Activated naive CD8-positive, alpha-beta T cell treated with anti-CD3 and anti-CD28 coated beads, Interleukin-2, amount 10 ng/mL, durations not matched to agents 7 days and 5 days (primary cell): ENCODE measurements around the gene PCP4L1. TPM values are rescaled to one million over a fixed set of nuclear protein-coding genes. Genes with fewer than 3 reads are reported as not detected.
"Not testable (repeated sequence)": the region's sequence is repeated elsewhere in the genome, so short reads cannot be mapped to it uniquely, and the experiment has no call there.

Experiments used
- ATAC-seq: fragments of 150-1000 bp; cut with Tn5 transposase; one replicate; pipeline ENCODE4 v1.10.0; 2021; ENCODE audit warnings: low read depth, moderate library complexity
- POLR2A ChIA-PET: fragments of 350-600 bp; sonication (Branson Sonifier 250); formaldehyde crosslinking; loops from one replicate; lab custom pipeline; 2021; ENCODE audit warnings: antibody characterized with exemption; lab: Charles Lee
- DNase-seq: peaks from one replicate; pipeline ENCODE4 v3.0.0; 2021
- H3K27ac Mint-ChIP-seq: one replicate; pipeline ENCODE4 v1.8.0; 2022; ENCODE audit warnings: mild to moderate bottlenecking, mixed read lengths
- H3K27me3 Mint-ChIP-seq: one replicate; pipeline ENCODE4 v1.8.0; 2022; ENCODE audit warnings: mild to moderate bottlenecking, moderate library complexity, mixed read lengths
- H3K36me3 Mint-ChIP-seq: one replicate; pipeline ENCODE4 v1.8.0; 2021; ENCODE audit warnings: mild to moderate bottlenecking, mixed read lengths
- H3K4me1 Mint-ChIP-seq: one replicate; pipeline ENCODE4 v1.8.0; 2021; ENCODE audit warnings: mixed read lengths
- H3K4me3 Mint-ChIP-seq: one replicate; pipeline ENCODE4 v1.8.0; 2022; ENCODE audit warnings: mild to moderate bottlenecking, moderate library complexity, mixed read lengths
- H3K9me3 Mint-ChIP-seq: one replicate; pipeline ENCODE4 v1.8.0; 2021; ENCODE audit warnings: mixed read lengths
- total RNA-seq, 2 experiments: library from RNA; stranded (reverse); gene quantifications; one replicate each; pipeline ENCODE4 v1.2.3, GENCODE V29; 2021

PCP4L1 gene
- total RNA-seq, 2 experiments from 2014 or later, result 0.91 to 1.1 TPM

DNA sequence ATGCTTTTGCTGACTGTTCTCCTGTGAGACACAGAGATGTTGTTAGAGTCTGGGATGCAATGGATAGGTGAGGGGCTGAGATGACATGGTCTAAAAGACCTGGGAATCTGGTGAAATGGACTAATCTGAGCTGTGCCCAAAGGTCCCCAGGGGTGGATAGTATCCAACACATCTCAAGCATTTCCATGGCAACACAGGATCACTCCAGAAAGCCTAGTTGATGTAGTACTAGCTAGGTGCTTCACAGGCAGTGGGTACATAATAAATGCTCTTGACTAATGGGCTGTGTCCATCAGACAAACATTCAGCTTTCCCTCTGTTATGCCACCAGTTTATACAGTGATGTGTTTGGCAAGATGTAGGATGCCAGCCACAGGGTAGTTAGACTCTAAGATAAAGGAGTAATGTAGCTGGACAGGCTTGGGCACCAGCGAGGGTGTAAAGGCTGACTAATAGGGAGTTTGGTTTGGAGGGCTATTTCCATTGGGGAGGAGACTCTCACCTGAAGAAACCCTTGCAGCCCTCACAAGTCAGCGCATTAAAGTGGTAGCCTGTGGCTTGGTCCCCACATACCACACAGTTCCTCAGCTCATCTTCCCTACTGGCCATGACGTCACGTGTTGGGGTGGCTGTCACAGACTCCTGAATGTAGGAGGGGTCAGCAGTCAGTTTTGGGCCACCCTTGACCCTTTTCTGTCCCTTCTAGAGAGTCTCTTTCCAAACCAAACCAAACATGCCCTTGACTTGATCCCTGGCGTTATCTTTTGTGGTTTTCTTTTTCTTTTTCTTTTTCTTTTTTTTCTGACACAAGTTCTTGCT, 22.4 kb upstream of the PCP4L1 start:
- no peak for ATAC-seq

DNA sequence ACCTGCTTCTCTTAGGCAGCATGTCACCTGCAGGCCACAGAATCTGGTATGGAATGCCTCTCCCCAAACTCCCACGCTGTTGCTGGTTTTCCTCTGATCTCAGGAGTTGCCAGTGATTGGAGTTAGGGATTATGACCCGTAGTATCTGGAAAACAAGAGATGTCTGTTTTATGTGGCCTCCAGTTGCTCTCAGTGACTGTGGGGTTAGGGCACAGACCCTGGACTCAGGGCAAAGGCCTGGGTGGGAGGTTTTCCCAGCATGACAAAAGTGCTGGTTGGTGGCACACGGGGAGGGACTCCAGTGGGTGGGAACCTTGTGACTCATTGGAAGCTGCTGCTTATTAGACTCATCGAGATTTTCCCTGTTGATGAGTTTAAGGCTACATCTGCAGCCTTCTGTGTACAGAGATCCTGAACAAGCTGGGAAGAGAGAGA, 20.5 kb upstream of the PCP4L1 start, which contains the start of gene NR1I3:
TSS of gene NR1I3 (minus strand) at position 165 of the 435 bp plus-strand sequence. CDS start 1,638 bp downstream, outside the sequence.
- no peaks in the 10 kb centered on the region for H3K9me3 Mint-ChIP-seq
- peaks cover 9% of the 10 kb centered on the region for H3K27me3 Mint-ChIP-seq
- H3K27ac Mint-ChIP-seq, result no peak within 1 kb of the TSS
- no peaks in the 10 kb centered on the region for H3K4me1 Mint-ChIP-seq
- POLR2A ChIA-PET, result no interaction called here
- ATAC-seq (no peak), DNase-seq (no peak)
- H3K4me3 Mint-ChIP-seq, result no peak within 1 kb of the TSS
- no peaks in the 10 kb centered on the region for H3K36me3 Mint-ChIP-seq

More for the DNA sequence above, 22.4 kb upstream of the PCP4L1 start:
- Mint-ChIP-seq H3K9me3 (no peaks in the 10 kb centered on the region), H3K27me3 (peaks cover 7% of the 10 kb centered on the region), H3K4me1 (no peaks in the 10 kb centered on the region), H3K4me3 (no peak overlapping the region), H3K27ac (no peak overlapping the region), H3K36me3 (no peaks in the 10 kb centered on the region)
- no peak for DNase-seq
- POLR2A ChIA-PET, result interaction anchor here (0.6 kb wide), 2 partner anchors 11 to 145 kb away, joined by 5 to 6 read pairs; no protein-coding TSS in a partner anchor

DNA sequence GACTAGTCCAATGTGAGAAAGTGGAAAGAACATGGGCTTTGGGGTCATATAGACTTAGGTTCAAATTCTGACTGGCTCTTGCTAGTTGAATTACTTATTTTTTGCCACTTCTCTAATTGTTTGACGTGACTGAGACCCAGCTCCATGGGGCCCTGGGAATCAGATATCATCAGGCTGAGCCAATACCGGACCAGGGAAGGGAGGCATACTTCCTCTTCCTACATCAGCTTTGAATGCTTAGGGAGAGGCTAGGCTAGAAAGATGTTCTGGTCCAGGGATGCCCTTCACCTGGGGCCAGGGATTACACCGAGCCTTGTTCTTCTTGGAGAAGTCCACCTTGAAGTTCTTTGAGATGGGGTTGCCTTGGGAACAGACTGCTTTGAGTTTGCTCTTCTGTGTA, 16.9 kb upstream of the PCP4L1 start:
- H3K9me3 Mint-ChIP-seq, result no peaks in the 10 kb centered on the region
- no peak overlapping the region for H3K27ac Mint-ChIP-seq
- H3K27me3 Mint-ChIP-seq, result peaks cover 9% of the 10 kb centered on the region
- POLR2A ChIA-PET, result no interaction called here
- no peak overlapping the region for H3K4me3 Mint-ChIP-seq
- DNase-seq (no peak), ATAC-seq (no peak)
- no peaks in the 10 kb centered on the region for H3K36me3 Mint-ChIP-seq
- H3K4me1 Mint-ChIP-seq, result no peaks in the 10 kb centered on the region

DNA sequence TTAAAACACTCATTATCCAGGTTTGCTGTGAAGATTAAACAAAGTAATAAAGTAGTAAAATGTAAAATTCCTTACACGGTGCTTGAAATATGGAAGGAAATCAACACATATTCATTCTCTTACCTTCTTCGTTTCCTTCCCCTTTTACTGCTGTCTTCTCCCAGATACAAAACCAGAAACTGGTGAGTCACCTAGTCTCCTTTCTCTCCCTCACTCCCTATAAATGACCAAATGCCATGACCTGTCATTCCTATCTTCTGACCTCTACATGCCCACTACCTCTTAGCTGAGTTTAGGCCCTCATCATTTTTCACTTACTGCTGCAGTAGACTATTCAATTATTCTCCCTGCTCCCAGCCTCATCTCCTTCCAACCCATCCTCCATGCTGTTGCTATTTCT, 16.2 kb upstream of the PCP4L1 start:
- POLR2A ChIA-PET, result interaction anchor here (0.6 to 0.7 kb wide), 2 partner anchors 11 to 26 kb away, joined by 3 to 4 read pairs; no protein-coding TSS in a partner anchor
- DNase-seq (no peak), ATAC-seq (no peak)
- no peaks in the 10 kb centered on the region for H3K4me1 Mint-ChIP-seq
- H3K4me3 Mint-ChIP-seq, result no peak overlapping the region
- H3K9me3 Mint-ChIP-seq, result no peaks in the 10 kb centered on the region
- no peaks in the 10 kb centered on the region for H3K36me3 Mint-ChIP-seq
- no peak overlapping the region for H3K27ac Mint-ChIP-seq
- peaks cover 9% of the 10 kb centered on the region for H3K27me3 Mint-ChIP-seq

DNA sequence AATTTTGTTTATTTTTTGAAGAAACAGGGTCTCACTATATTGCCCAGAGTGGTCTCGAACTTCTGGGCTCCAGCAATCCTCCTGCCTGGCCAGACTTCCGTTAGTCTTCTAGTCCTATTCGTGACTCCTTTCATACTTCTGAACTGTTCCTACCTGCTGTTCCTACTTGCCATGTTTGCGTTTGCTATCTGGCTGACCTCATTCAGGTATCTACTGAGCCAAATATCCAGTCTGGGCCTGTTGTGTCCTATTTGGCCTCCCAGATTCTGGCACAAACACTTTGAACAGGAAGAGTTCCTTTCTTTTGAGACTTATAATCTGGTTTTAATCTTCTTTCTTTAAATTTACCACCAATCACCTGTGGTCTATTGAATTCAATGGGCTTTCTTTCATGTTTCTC, 13.7 kb upstream of the PCP4L1 start:
- Mint-ChIP-seq H3K9me3 (peaks cover 1% of the 10 kb centered on the region), H3K27ac (no peak overlapping the region), H3K27me3 (peaks cover 7% of the 10 kb centered on the region), H3K4me1 (no peaks in the 10 kb centered on the region), H3K36me3 (no peaks in the 10 kb centered on the region), H3K4me3 (no peak overlapping the region)
- no peak for DNase-seq
- POLR2A ChIA-PET, result no interaction called here
- no peak for ATAC-seq

DNA sequence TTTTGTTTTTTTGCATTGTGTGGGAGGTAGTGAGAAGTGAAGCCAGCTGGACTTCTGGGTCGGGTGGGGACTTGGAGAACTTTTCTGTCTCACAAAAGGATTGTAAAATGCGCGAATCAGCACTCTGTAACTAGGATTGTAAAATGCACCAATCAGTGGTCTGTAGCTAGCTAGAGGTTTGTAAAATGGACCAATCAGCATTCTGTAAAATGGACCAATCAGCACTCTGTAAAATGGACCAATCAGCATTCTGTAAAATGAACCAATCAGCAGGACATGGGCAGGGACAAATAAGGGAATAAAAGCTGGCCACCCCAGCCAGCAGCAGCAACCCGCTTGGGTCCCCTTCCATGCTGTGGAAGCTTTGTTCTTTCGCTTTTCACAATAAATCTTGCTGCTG, 8.4 kb upstream of the PCP4L1 start:
- H3K27me3 Mint-ChIP-seq, H3K27ac Mint-ChIP-seq, H3K4me1 Mint-ChIP-seq, ATAC-seq, H3K36me3 Mint-ChIP-seq, H3K9me3 Mint-ChIP-seq, H3K4me3 Mint-ChIP-seq, DNase-seq, POLR2A ChIA-PET: not testable (repeated sequence)

DNA sequence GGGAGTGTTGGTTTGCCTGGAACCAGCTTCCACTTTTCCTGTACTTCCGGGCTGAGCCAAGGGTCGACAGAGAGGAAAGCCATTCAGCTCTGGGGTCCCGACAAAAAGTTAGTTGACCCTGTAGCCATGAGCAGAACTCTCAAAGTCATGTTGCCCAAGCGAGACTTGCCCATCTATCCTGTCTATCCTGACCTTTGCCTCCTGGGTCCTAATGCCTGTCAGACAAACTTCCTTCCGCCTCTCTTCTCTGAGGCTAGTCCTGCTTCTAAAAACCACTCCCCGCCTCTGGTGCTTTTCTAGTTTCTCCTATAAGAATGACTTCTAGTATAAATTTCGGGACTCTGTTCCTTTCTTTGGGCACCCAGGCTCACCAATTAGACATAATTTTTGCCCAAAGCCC, 7.7 kb upstream of the PCP4L1 start:
- no peak overlapping the region for H3K4me3 Mint-ChIP-seq
- peaks cover 3% of the 10 kb centered on the region for H3K9me3 Mint-ChIP-seq
- no peak overlapping the region for H3K27ac Mint-ChIP-seq
- DNase-seq (no peak), ATAC-seq (no peak)
- no peaks in the 10 kb centered on the region for H3K27me3 Mint-ChIP-seq
- peaks cover 2% of the 10 kb centered on the region for H3K36me3 Mint-ChIP-seq
- H3K4me1 Mint-ChIP-seq, result no peaks in the 10 kb centered on the region
- POLR2A ChIA-PET, result no interaction called here

DNA sequence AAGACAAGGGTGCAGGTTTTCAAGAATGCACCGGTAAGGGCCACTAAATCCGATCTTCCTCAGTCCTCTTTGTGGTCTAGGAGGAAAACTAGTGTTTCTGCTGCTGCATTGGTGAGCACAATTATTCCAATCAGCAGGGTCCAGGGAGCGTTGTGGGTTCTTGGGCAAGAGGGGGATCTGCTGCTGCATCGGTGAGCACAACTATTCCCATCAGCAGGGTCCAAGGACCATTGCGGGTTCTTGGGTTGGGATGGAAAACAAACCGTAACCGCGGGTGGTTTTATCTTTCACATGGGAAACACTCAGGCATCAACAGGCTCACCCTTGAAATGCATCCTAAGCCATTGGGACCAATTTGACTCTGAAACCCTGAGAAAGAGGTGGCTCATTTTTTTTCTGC, 7.0 kb upstream of the PCP4L1 start:
- peaks cover 2% of the 10 kb centered on the region for H3K36me3 Mint-ChIP-seq
- POLR2A ChIA-PET, result no interaction called here
- no peak overlapping the region for H3K27ac Mint-ChIP-seq
- DNase-seq, result no peak
- peaks cover 3% of the 10 kb centered on the region for H3K9me3 Mint-ChIP-seq
- H3K4me3 Mint-ChIP-seq, result no peak overlapping the region
- no peak for ATAC-seq
- no peaks in the 10 kb centered on the region for H3K4me1 Mint-ChIP-seq
- peaks cover 2% of the 10 kb centered on the region for H3K27me3 Mint-ChIP-seq

DNA sequence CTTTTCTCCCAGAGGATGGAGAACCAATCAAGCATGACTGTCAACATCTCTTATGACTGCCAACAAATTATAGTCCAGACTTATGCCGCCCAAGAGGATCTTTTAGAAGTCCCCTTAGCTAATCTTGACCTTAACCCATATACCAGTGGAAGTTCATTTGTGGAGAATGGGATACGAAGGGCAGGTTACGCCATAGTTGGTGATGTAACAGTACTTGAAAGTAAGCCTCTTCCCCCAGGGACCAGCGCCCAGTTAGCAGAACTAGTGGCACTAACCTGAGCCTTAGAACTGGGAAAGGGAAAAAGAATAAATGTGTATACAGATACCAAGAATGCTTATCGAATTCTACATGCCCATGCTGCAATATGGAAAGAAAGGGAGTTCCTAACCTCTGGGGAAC, 3.2 kb upstream of the PCP4L1 start:
- H3K9me3 Mint-ChIP-seq, DNase-seq, POLR2A ChIA-PET, ATAC-seq, H3K36me3 Mint-ChIP-seq, H3K27ac Mint-ChIP-seq, H3K4me3 Mint-ChIP-seq: not testable (repeated sequence)
- Mint-ChIP-seq H3K27me3 (peaks cover 30% of the 10 kb centered on the region), H3K4me1 (peaks cover 12% of the 10 kb centered on the region)

DNA sequence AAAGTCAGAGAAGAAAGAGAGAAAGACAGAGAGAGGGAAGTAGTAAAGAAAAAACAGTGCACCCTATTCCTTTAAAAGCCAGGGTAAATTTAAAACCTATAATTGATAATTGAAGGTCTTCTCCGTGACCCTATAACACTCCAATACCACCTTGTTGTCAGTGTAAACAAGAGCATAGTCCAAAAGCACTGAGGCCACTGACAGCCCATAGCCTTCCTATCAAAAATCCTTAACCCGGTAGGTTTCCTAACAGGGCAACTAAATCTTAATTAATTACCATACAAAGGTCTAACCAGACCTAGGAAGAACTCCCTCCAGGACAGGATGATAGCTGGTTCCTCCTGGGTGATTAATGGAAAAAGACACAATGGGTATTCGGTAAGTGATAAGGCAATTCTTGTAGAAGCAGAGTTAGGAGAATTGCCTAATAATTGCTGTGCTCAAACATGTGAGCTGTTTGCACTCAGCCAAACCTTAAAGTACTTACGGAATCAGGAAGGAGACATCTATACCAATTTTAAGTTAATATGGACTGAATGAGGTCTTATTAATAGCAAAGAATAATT, 2.5 kb upstream of the PCP4L1 start:
- Mint-ChIP-seq H3K27me3 (peaks cover 37% of the 10 kb centered on the region), H3K4me1 (peaks cover 13% of the 10 kb centered on the region)
- H3K36me3 Mint-ChIP-seq, ATAC-seq, H3K4me3 Mint-ChIP-seq, DNase-seq, H3K27ac Mint-ChIP-seq, H3K9me3 Mint-ChIP-seq, POLR2A ChIA-PET: not testable (repeated sequence)

DNA sequence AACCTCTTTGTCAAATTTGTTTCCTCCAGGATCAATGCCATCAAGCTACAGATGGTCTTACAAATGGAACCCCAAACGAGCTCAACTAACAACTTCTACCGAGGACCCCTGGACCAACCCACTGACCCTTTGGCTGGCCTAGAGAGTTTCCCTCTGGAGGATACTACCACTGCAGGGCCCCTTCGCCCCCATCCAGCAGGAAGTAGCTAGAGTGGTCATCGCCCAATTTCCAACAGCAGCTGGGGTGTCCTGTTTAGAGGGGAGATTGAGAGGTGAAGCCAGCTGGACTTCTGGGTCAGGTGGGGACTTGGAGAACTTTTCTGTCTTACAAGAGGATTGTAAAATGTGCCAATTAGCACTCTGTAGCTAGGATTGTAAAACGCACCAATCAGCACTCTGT, 1.4 kb upstream of the PCP4L1 start:
- Mint-ChIP-seq H3K4me1 (peaks cover 13% of the 10 kb centered on the region), H3K27me3 (peaks cover 47% of the 10 kb centered on the region)
- H3K4me3 Mint-ChIP-seq, ATAC-seq, DNase-seq, H3K27ac Mint-ChIP-seq, H3K36me3 Mint-ChIP-seq, H3K9me3 Mint-ChIP-seq: not testable (repeated sequence)
- POLR2A ChIA-PET, result interaction anchor here (1.2 kb wide), 1 partner anchor 26 kb away, joined by 3 read pairs; no protein-coding TSS in a partner anchor

DNA sequence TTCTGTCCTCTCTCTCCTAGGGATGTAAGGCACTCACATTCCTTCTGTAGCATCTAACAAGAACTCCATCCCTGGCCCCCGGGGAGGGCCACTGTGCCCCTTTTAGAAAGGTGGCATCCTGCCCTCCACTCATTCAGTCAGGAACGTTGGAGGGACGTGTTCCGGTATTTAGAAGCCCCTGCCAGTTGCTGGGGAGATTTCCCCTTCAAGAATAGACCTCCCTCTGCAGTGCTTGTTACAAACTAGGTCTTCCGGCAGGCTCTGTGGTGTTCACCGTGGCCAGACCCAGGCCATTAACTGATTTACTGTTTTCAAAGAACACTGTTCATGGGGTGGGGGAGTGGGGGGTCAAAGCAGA, 779 bp downstream of the PCP4L1 start:
- POLR2A ChIA-PET, result interaction anchor here (1.3 kb wide), 1 partner anchor 55 kb away, joined by 3 read pairs; the partner anchor contains the start of gene SDHC
- Mint-ChIP-seq H3K4me3 (peak overlapping the region; percentile 70), H3K36me3 (peaks cover 7% of the 10 kb centered on the region), H3K27ac (no peak overlapping the region), H3K27me3 (peaks cover 51% of the 10 kb centered on the region), H3K4me1 (peaks cover 13% of the 10 kb centered on the region), H3K9me3 (peaks cover 5% of the 10 kb centered on the region)
- DNase-seq (no peak), ATAC-seq (no peak)

DNA sequence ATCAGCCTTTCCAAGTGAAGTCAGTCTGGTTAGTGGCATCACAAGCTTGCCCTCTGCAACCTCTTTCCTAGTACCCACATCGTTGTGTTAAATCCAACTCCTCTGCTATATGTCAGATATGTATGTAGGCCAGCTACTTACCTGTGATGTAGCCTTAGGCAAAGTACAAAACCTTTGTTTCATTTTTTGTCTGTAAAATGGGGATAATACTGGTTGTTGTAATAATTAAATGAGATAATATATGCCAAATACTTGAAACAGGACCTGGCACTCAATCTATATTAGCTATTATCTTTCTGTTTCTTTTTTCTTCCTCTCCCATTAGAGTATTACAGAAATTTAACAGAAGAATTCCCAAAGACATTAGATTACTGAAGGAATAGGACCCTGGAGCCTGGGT, 1.2 kb downstream of the PCP4L1 start:
- ATAC-seq (no peak), DNase-seq (no peak)
- H3K9me3 Mint-ChIP-seq, result peaks cover 5% of the 10 kb centered on the region
- H3K27me3 Mint-ChIP-seq, result peaks cover 55% of the 10 kb centered on the region
- H3K4me1 Mint-ChIP-seq, result peaks cover 13% of the 10 kb centered on the region
- peaks cover 7% of the 10 kb centered on the region for H3K36me3 Mint-ChIP-seq
- H3K27ac Mint-ChIP-seq, result no peak overlapping the region
- no peak overlapping the region for H3K4me3 Mint-ChIP-seq
- POLR2A ChIA-PET, result interaction anchor here (1.3 kb wide), 1 partner anchor 55 kb away, joined by 3 read pairs; the partner anchor contains the start of gene SDHC
